HG02840 (cell line): ENCODE data around the gene COLEC11.
"Not testable (repeated sequence)": the region's sequence is repeated elsewhere in the genome, so short reads cannot be mapped to it uniquely, and the experiment has no call there.

ENCODE experiments used
- ATAC-seq: cut with Tn5 transposase; IDR thresholded peaks from one replicate; pipeline ENCODE4 v1.9.1; 2021; ENCODE audit warnings: mild to moderate bottlenecking, moderate library complexity, moderate number of reproducible peaks; ENCODE audit not compliant: unreplicated experiment, low FRiP score

COLEC11 gene

GRCh38 chr2:3619661-3620060, 24.7 kb downstream of the COLEC11 start:
- not testable (repeated sequence) for ATAC-seq

- ATAC-seq, result no peak
Measured at GRCh38 chr2:3620834-3621233, 25.9 kb downstream of the COLEC11 start.

GRCh38 chr2:3622967-3623366, 28.1 kb downstream of the COLEC11 start:
- ATAC-seq, result no peak

GRCh38 chr2:3624059-3624794, 29.3 kb downstream of the COLEC11 start:
- no peak for ATAC-seq

GRCh38 chr2:3625186-3625585, 30.3 kb downstream of the COLEC11 start:
- no peak for ATAC-seq

- ATAC-seq, result no peak
Measured at GRCh38 chr2:3626118-3626811, 31.4 kb downstream of the COLEC11 start.

- no peak for ATAC-seq
Measured at GRCh38 chr2:3626812-3627499, 32.0 kb downstream of the COLEC11 start.

- no peak for ATAC-seq
Measured at GRCh38 chr2:3627500-3628100, 32.7 kb downstream of the COLEC11 start.

- ATAC-seq, result no peak
Measured at GRCh38 chr2:3628241-3628679, 33.3 kb downstream of the COLEC11 start.

GRCh38 chr2:3628800-3629199, 33.9 kb downstream of the COLEC11 start:
- ATAC-seq, result no peak

- ATAC-seq, result no peak
Measured at GRCh38 chr2:3630631-3631030, 35.7 kb downstream of the COLEC11 start.

- ATAC-seq, result no peak
Measured at GRCh38 chr2:3631161-3631850, 36.4 kb downstream of the COLEC11 start.

- no peak for ATAC-seq
Measured at GRCh38 chr2:3631851-3632659, 37.1 kb downstream of the COLEC11 start.

GRCh38 chr2:3633089-3633981, 38.4 kb downstream of the COLEC11 start:
- ATAC-seq, result no peak

GRCh38 chr2:3633982-3634595, 39.2 kb downstream of the COLEC11 start:
- no peak for ATAC-seq

- no peak for ATAC-seq
Measured at GRCh38 chr2:3634596-3635121, 39.7 kb downstream of the COLEC11 start.

- no peak for ATAC-seq
Measured at GRCh38 chr2:3635171-3635974, 40.5 kb downstream of the COLEC11 start.
